ENCODE measurements around the gene TECPR1.

DNA sequence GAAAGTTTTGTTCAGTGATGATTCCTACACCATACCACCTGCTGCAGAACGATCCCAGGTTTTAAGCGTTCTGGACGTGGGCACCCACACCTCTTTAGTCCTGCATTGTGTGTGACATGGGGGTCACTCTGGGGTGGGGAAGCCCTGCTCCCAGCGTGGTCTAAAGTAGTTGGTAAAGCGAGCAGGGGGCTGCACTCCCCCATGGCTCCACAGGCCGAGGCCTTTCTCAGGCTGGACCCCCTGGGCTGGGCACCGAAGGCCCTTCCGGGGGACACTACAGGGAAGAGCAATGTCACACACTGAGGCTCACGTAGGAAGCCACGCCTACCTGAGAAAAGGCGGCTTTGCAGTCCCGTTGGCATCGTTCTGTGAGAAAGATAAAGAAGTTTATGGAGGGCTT is 41.7 kb upstream of the TECPR1 start:
- TF ChIP-seq, protein P1, sequence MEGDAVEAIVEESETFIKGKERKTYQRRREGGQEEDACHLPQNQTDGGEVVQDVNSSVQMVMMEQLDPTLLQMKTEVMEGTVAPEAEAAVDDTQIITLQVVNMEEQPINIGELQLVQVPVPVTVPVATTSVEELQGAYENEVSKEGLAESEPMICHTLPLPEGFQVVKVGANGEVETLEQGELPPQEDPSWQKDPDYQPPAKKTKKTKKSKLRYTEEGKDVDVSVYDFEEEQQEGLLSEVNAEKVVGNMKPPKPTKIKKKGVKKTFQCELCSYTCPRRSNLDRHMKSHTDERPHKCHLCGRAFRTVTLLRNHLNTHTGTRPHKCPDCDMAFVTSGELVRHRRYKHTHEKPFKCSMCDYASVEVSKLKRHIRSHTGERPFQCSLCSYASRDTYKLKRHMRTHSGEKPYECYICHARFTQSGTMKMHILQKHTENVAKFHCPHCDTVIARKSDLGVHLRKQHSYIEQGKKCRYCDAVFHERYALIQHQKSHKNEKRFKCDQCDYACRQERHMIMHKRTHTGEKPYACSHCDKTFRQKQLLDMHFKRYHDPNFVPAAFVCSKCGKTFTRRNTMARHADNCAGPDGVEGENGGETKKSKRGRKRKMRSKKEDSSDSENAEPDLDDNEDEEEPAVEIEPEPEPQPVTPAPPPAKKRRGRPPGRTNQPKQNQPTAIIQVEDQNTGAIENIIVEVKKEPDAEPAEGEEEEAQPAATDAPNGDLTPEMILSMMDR (IDR thresholded peaks at IDR 0.05), result no peak
- TF ChIP-seq POLR2A (IDR thresholded peaks at IDR 0.05), result no peak
- no peak for TF ChIP-seq EP300 (IDR thresholded peaks at IDR 0.05)
